ENCODE results near the gene NUDT2.
A peak's percentile ranks its signal among the peaks of the same experiment; 100 is the strongest.
"Not testable (repeated sequence)": the region's sequence is repeated elsewhere in the genome, so short reads cannot be mapped to it uniquely, and the experiment has no call there.

The NUDT2 gene

GRCh38 chr9:34328987-34329832 is at the start of gene NUDT2, which contains the start of gene KIF24:
Gene NUDT2, plus strand, starts transcription at chr9:34329569. Its CDS starts 9,471 bp downstream, at chr9:34339040.
Gene KIF24, minus strand, starts transcription at chr9:34329268. Its CDS starts 17,922 bp downstream, at chr9:34311346.
- TF ChIP-seq CTCF (IDR thresholded peaks at IDR 0.05; ENCODE audit: low read depth, low read length, missing control alignments): no peak
- peak; percentile 100 for DNase-seq (ENCODE audit: low read depth)
- H3K4me3 ChIP-seq (ENCODE audit: low read depth, low read length): peak within 1 kb of the TSS; percentile 84

GRCh38 chr9:34282096-34282495 is 47.3 kb upstream of the NUDT2 start:
- no peak for TF ChIP-seq CTCF (IDR thresholded peaks at IDR 0.05; ENCODE audit: low read depth, low read length, missing control alignments)
- no peak for DNase-seq (ENCODE audit: low read depth)
- no peak overlapping the region for H3K4me3 ChIP-seq (ENCODE audit: low read depth, low read length)

GRCh38 chr9:34289159-34289558 is 40.2 kb upstream of the NUDT2 start:
- no peak for TF ChIP-seq CTCF (IDR thresholded peaks at IDR 0.05; ENCODE audit: low read depth, low read length, missing control alignments)
- DNase-seq (ENCODE audit: low read depth): no peak
- no peak overlapping the region for H3K4me3 ChIP-seq (ENCODE audit: low read depth, low read length)

GRCh38 chr9:34291023-34291422 is 38.3 kb upstream of the NUDT2 start:
- no peak overlapping the region for H3K4me3 ChIP-seq (ENCODE audit: low read depth, low read length)
- DNase-seq (ENCODE audit: low read depth): no peak
- no peak for TF ChIP-seq CTCF (IDR thresholded peaks at IDR 0.05; ENCODE audit: low read depth, low read length, missing control alignments)

GRCh38 chr9:34291423-34291822 is 37.9 kb upstream of the NUDT2 start:
- no peak for DNase-seq (ENCODE audit: low read depth)
- H3K4me3 ChIP-seq (ENCODE audit: low read depth, low read length): no peak overlapping the region
- TF ChIP-seq CTCF (IDR thresholded peaks at IDR 0.05; ENCODE audit: low read depth, low read length, missing control alignments): no peak

GRCh38 chr9:34292552-34292951 is 36.8 kb upstream of the NUDT2 start:
- no peak overlapping the region for H3K4me3 ChIP-seq (ENCODE audit: low read depth, low read length)
- DNase-seq (ENCODE audit: low read depth): no peak
- TF ChIP-seq CTCF (IDR thresholded peaks at IDR 0.05; ENCODE audit: low read depth, low read length, missing control alignments): no peak

GRCh38 chr9:34301064-34301463 is 28.3 kb upstream of the NUDT2 start:
- DNase-seq (ENCODE audit: low read depth); H3K4me3 ChIP-seq (ENCODE audit: low read depth, low read length): not testable (repeated sequence)

- H3K4me3 ChIP-seq (ENCODE audit: low read depth, low read length); DNase-seq (ENCODE audit: low read depth): not testable (repeated sequence)
Observed at GRCh38 chr9:34308316-34308715, 21.1 kb upstream of the NUDT2 start.
